Gastroesophageal sphincter (tissue), 4 donors: ENCODE results near the gene PDE4B. TPM values are rescaled to one million over a fixed set of nuclear protein-coding genes. Genes with fewer than 3 reads are reported as not detected.

Experiments
- ATAC-seq: fragments of 150-250 bp; one replicate; pipeline ENCODE4 v1.9.1; 2016; ENCODE audit warnings: mild to moderate bottlenecking, moderate library complexity
- H3K27ac ChIP-seq, 4 donors: fragments of 200-600 bp; sonication (generic) in 3 of 4; 1 replicate in 3 of 4; 2 replicates in 1 of 4; pipeline ENCODE4 v1.5.1; 2016 to 2019
- H3K27me3 ChIP-seq: fragments of 200-600 bp; sonication (generic); one replicate; pipeline ENCODE4 v1.5.1; 2019
- H3K36me3 ChIP-seq, 2 donors: fragments of 200-600 bp; sonication (generic); one replicate each; pipeline ENCODE4 v1.5.1; 2019; ENCODE audit warnings: control low read depth in 1 of 2
- H3K4me1 ChIP-seq, 3 donors: fragments of 200-600 bp; sonication (generic); 1 replicate in 2 of 3; 2 replicates in 1 of 3; pipeline ENCODE4 v1.5.1; 2016 to 2019; ENCODE audit warnings: control low read depth in 2 of 3
- H3K4me3 ChIP-seq, 2 donors: fragments of 200-600 bp; sonication (generic); one replicate each; pipeline ENCODE4 v1.5.1; 2019; ENCODE audit warnings: mild to moderate bottlenecking in 1 of 2, moderate library complexity in 1 of 2
- H3K9me3 ChIP-seq, 3 donors: fragments of 200-600 bp; sonication (generic); one replicate each; pipeline ENCODE4 v1.5.1; 2017 to 2019; ENCODE audit warnings: control low read depth in 2 of 3
- CTCF ChIP-seq, 4 experiments: fragments of 200-600 bp in 2 of 4; fragments of 450-650 bp in 2 of 4; sonication (generic) in 1 of 4; IDR thresholded peaks; one replicate each; pipeline ENCODE4 v1.5.1; 2017 to 2019; ENCODE audit warnings: antibody characterized with exemption in 4 of 4, mild to moderate bottlenecking in 2 of 4, moderate library complexity in 2 of 4
- EP300 ChIP-seq: sonication (generic); formaldehyde crosslinking; IDR thresholded peaks from one replicate; pipeline ENCODE4 v1.6.1; 2017; ENCODE audit warnings: antibody characterized with exemption, mild to moderate bottlenecking
- POLR2A ChIP-seq, 2 donors: fragments of 450-650 bp; IDR thresholded peaks; one replicate each; pipeline ENCODE4 v1.6.1; 2017; ENCODE audit warnings: antibody characterized with exemption in 2 of 2, mild to moderate bottlenecking in 2 of 2, moderate library complexity in 1 of 2
- POLR2AphosphoS5 ChIP-seq: sonication (generic); formaldehyde crosslinking; IDR thresholded peaks from one replicate; pipeline ENCODE4 v1.6.1; 2017; ENCODE audit warnings: antibody characterized with exemption
- whole genome bisulfite sequencing, 2 donors: methylation state at CpG; one replicate each; pipeline ENCODE4 v1.1.5; 2018; ENCODE audit warnings: low coverage in 1 of 2; 5-methylcytosine and 5-hydroxymethylcytosine counted together
- total RNA-seq, 4 donors: library from RNA; depleted of rRNA; stranded (reverse); fragments of >200 nt; gene quantifications; one replicate each; pipeline ENCODE4 v1.1.0, GENCODE V29; 2016

The PDE4B gene
- total RNA-seq, 4 donors from 2014 or later, result 5.9 to 16.2 (median 8.8) TPM

DNA sequence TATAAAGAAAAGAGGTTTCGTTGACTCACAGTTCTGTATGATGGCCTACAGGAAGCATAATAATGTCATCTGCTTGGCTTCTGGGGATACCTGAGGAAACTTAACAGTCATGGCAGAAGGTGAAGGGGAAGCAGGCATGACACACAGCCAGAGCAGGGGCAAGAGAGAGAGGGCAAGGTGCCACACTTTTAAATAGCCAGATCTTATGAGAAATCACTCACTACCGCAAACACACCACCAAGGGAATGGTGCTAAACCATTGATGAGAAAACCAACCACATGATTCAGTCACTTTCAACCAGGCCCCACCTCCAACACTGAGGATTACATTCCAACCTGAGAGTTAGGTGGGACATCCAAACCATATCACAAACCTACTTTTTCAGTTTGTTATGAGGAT is 495.4 kb downstream of the PDE4B start:
- Histone ChIP-seq H3K4me1 (peaks cover 0 to under 1% (median 0%) of the 10 kb centered on the region in 3 donors), H3K27ac (no peak overlapping the region), H3K27me3 (no peaks in the 10 kb centered on the region), H3K4me3 (no peak overlapping the region), H3K36me3 (no peaks in the 10 kb centered on the region), H3K9me3 (no peaks in the 10 kb centered on the region)
- no peak for ATAC-seq
- WGBS, 2 donors, result 62 to 94% methylated on average over 2 of the region's 2 CpGs
- TF ChIP-seq POLR2A (IDR thresholded peaks at IDR 0.05) (no peak), EP300 (no peak), POLR2AphosphoS5 (no peak), CTCF (IDR thresholded peaks at IDR 0.05) (no peak)

DNA sequence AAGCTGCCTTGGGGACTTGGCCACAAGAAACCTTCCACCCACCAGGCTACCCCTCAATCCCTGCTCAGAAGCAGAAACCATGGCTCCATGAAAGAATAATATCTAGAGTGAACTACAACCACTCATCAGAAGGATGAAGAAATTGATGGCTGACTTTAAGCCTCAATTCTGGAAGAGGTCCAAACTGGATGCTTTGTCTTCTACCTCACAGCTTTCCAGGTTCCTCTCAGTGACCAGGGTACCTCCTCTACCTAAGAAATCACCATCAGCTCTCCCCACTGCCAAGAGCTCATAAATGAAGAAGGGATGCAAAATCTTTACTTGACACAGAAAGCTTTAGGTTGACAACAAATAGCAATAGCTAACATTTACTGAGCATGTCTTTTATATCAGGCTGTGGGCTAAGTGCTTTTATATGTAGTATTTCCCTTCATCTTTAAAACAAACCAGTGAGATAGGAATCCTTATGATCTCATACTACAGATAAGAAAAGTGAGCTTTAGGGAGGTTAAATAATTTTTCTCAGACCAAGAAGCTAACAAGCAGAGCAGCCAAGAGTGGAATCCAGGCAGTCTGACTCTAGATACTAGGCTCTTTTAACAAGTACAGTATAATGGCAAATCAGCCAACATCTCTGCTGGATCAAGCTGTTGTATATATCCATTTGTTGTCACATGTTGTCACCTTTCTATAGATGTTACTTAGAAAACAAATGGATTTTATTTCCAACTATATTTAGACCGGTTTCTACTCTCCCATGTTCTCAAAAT is 498.3 kb downstream of the PDE4B start:
- no peak overlapping the region for H3K4me3 ChIP-seq
- WGBS, 2 donors, result 73 to 89% methylated on average over 1 of the region's 1 CpG
- H3K4me1 ChIP-seq, result no peaks in the 10 kb centered on the region
- TF ChIP-seq POLR2A (IDR thresholded peaks at IDR 0.05), result no peak
- no peak for TF ChIP-seq EP300
- TF ChIP-seq POLR2AphosphoS5, result no peak
- no peak for TF ChIP-seq CTCF (IDR thresholded peaks at IDR 0.05)
- no peaks in the 10 kb centered on the region for H3K36me3 ChIP-seq
- ATAC-seq, result no peak
- no peak overlapping the region for H3K27ac ChIP-seq
- H3K27me3 ChIP-seq, result no peaks in the 10 kb centered on the region
- no peaks in the 10 kb centered on the region for H3K9me3 ChIP-seq

DNA sequence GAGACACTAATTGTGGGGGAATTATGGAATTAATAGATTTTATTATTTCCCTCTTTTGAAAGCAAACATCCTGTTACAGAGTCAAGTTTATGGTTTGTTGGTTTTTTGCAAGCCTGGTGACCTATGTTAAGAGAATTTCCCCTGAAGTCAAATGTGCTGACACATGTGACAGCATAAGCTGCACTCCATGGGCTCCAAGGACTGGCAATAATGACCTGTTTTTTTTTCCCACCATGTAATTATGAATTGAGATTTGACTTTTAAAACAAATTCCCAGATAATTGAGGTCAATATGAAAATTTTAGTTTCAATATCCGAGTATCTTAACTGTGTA is 498.8 kb downstream of the PDE4B start:
- 47 to 69% methylated on average over 1 of the region's 1 CpG for WGBS, 2 donors
- no peaks in the 10 kb centered on the region for H3K36me3 ChIP-seq
- TF ChIP-seq CTCF (IDR thresholded peaks at IDR 0.05), result no peak
- TF ChIP-seq EP300, result no peak
- no peak for TF ChIP-seq POLR2A (IDR thresholded peaks at IDR 0.05)
- no peak for TF ChIP-seq POLR2AphosphoS5
- no peak for ATAC-seq
- no peaks in the 10 kb centered on the region for H3K27me3 ChIP-seq
- H3K9me3 ChIP-seq, result no peaks in the 10 kb centered on the region
- no peaks in the 10 kb centered on the region for H3K4me1 ChIP-seq
- H3K27ac ChIP-seq, result no peak overlapping the region
- H3K4me3 ChIP-seq, result no peak overlapping the region

- Histone ChIP-seq H3K4me1 (no peaks in the 10 kb centered on the region), H3K36me3 (no peaks in the 10 kb centered on the region), H3K27ac (no peak overlapping the region), H3K9me3 (no peaks in the 10 kb centered on the region), H3K27me3 (no peaks in the 10 kb centered on the region), H3K4me3 (no peak overlapping the region)
- ATAC-seq, result no peak
- WGBS, 2 donors, result 59 to 96% methylated on average over 2 of the region's 2 CpGs
- no peak for TF ChIP-seq POLR2A (IDR thresholded peaks at IDR 0.05)
- no peak for TF ChIP-seq CTCF (IDR thresholded peaks at IDR 0.05)
- TF ChIP-seq POLR2AphosphoS5, result no peak
- TF ChIP-seq EP300, result no peak
Observed at GRCh38 chr1:66292305-66292704, 499.6 kb downstream of the PDE4B start.

GRCh38 chr1:66292944-66293343 is 500.2 kb downstream of the PDE4B start:
- no peak overlapping the region for H3K27ac ChIP-seq
- H3K27me3 ChIP-seq, result no peaks in the 10 kb centered on the region
- no peak overlapping the region for H3K4me3 ChIP-seq
- 94 to 100% methylated on average over 2 to 3 of the region's 3 CpGs for WGBS, 2 donors
- ATAC-seq, result no peak
- TF ChIP-seq EP300 (no peak), POLR2AphosphoS5 (no peak), CTCF (IDR thresholded peaks at IDR 0.05) (no peak), POLR2A (IDR thresholded peaks at IDR 0.05) (no peak)
- H3K36me3 ChIP-seq, result no peaks in the 10 kb centered on the region
- H3K4me1 ChIP-seq, result no peaks in the 10 kb centered on the region
- H3K9me3 ChIP-seq, result no peaks in the 10 kb centered on the region
